Ecto neural progenitor cell (in vitro differentiated cells): ENCODE results near the gene FARS2.

ENCODE experiments used
- DNase-seq: peaks from one replicate; pipeline ENCODE4 v3.0.0-alpha.2; 2018; ENCODE audit warnings: low spot score

Gene FARS2

GRCh38 chr6:5326022-5326641 lies 64.8 kb downstream of the FARS2 start:
- DNase-seq, result no peak

GRCh38 chr6:5328800-5329199 lies 67.5 kb downstream of the FARS2 start:
- DNase-seq, result no peak

- DNase-seq, result no peak
Measured at GRCh38 chr6:5331845-5332442, 70.6 kb downstream of the FARS2 start.

- no peak for DNase-seq
Measured at GRCh38 chr6:5333658-5334057, 72.3 kb downstream of the FARS2 start.

- no peak for DNase-seq
Measured at GRCh38 chr6:5334341-5334740, 73.0 kb downstream of the FARS2 start.

GRCh38 chr6:5335020-5335419 lies 73.7 kb downstream of the FARS2 start:
- DNase-seq, result no peak

- DNase-seq, result no peak
Measured at GRCh38 chr6:5337573-5337972, 76.3 kb downstream of the FARS2 start.

GRCh38 chr6:5338177-5338960 lies 77.1 kb downstream of the FARS2 start:
- no peak for DNase-seq

- no peak for DNase-seq
Measured at GRCh38 chr6:5339786-5340185, 78.5 kb downstream of the FARS2 start.

- no peak for DNase-seq
Measured at GRCh38 chr6:5341845-5342244, 80.5 kb downstream of the FARS2 start.

- no peak for DNase-seq
Measured at GRCh38 chr6:5343998-5344397, 82.7 kb downstream of the FARS2 start.

- DNase-seq, result no peak
Measured at GRCh38 chr6:5345324-5345723, 84.0 kb downstream of the FARS2 start.

- DNase-seq, result no peak
Measured at GRCh38 chr6:5351552-5352210, 90.4 kb downstream of the FARS2 start.

- no peak for DNase-seq
Measured at GRCh38 chr6:5353971-5354370, 92.7 kb downstream of the FARS2 start.

GRCh38 chr6:5357486-5357885 lies 96.2 kb downstream of the FARS2 start:
- DNase-seq, result no peak

- DNase-seq, result no peak
Measured at GRCh38 chr6:5359417-5359816, 98.1 kb downstream of the FARS2 start.

- no peak for DNase-seq
Measured at GRCh38 chr6:5361396-5361795, 100.1 kb downstream of the FARS2 start.

GRCh38 chr6:5365436-5366195 lies 104.3 kb downstream of the FARS2 start:
- DNase-seq, result no peak

GRCh38 chr6:5366941-5367340 lies 105.6 kb downstream of the FARS2 start:
- no peak for DNase-seq

- DNase-seq, result no peak
Measured at GRCh38 chr6:5367510-5367909, 106.2 kb downstream of the FARS2 start.

GRCh38 chr6:5373430-5373829 lies 112.1 kb downstream of the FARS2 start:
- no peak for DNase-seq

- DNase-seq, result no peak
Measured at GRCh38 chr6:5378331-5378730, 117.0 kb downstream of the FARS2 start.
